SU-DHL-6 (cell line): Measurements from ENCODE around the gene THSD7B.

Source experiments
- CTCF ChIP-seq: fragments of 200-600 bp; sonication (generic); IDR thresholded peaks from one replicate; pipeline ENCODE4 v1.5.1; 2017; ENCODE audit warnings: antibody characterized with exemption, mild to moderate bottlenecking, low read length, moderate library complexity; ENCODE audit not compliant: insufficient read depth, poor library complexity, severe bottlenecking
- EZH2phosphoT487 ChIP-seq: fragments of 200-600 bp; sonication (generic), shearing (Covaris generic); conservative IDR thresholded peaks from 2 replicates; pipeline ENCODE4 v1.6.1; 2018; ENCODE audit warnings: mild to moderate bottlenecking, antibody characterized with exemption, low read length, moderate library complexity, mixed read lengths

DNA sequence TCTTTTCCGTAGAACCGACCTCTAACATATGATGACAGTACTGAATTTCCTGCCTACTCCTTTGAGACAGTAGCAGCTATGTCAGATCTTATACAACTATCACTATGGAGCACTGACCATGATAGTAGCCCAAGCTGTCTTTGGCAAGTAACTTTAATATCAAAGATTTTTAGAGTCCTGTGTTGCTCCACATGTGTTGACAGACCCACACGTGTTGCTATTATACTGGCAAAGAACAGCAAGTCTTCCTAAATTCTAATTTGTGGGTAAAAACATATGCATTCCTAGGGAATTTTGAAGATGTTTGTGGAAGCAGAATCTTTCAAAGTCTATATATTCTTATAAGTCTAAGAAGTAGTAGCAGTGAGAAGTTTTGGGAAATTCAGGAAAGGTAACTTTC, 953.4 kb downstream of the THSD7B start:
- TF ChIP-seq CTCF (no peak), EZH2phosphoT487 (no peak)
